Mesenchymal stem cell (in vitro differentiated cells and primary cell): Measurements from ENCODE around the gene TINAG.
A peak's percentile ranks its signal among the peaks of the same experiment; 100 is the strongest.

Experiments used
- DNase-seq: peaks from one replicate; pipeline ENCODE4 v3.0.0-alpha.2; 2013
- H2AFZ ChIP-seq: one replicate; pipeline ENCODE4 v1.6.1; 2013; ENCODE audit warnings: low read depth, mild to moderate bottlenecking, control low read depth, inconsistent platforms, low read length, moderate library complexity
- H2AK5ac ChIP-seq: 2 replicates; pipeline ENCODE4 v1.6.1; 2013; ENCODE audit warnings: low read length, moderate library complexity, mild to moderate bottlenecking, inconsistent platforms; ENCODE audit not compliant: severe bottlenecking
- H2BK120ac ChIP-seq: one replicate; pipeline ENCODE4 v1.6.1; 2013; ENCODE audit warnings: low read depth, mild to moderate bottlenecking, inconsistent platforms, low read length, moderate library complexity
- H2BK12ac ChIP-seq, 2 experiments: one replicate each; pipeline ENCODE4 v1.6.1; 2013; ENCODE audit warnings: inconsistent platforms in 2 of 2, low read length in 2 of 2, mild to moderate bottlenecking in 2 of 2, moderate library complexity in 2 of 2, control low read depth in 1 of 2
- H2BK15ac ChIP-seq: one replicate; pipeline ENCODE4 v1.6.1; 2013; ENCODE audit warnings: mild to moderate bottlenecking, low read depth, inconsistent platforms; ENCODE audit not compliant: poor library complexity, severe bottlenecking
- H2BK5ac ChIP-seq: 2 replicates; pipeline ENCODE4 v1.6.1; 2013; ENCODE audit warnings: low read depth, mild to moderate bottlenecking, low read length, control low read depth, inconsistent platforms; ENCODE audit not compliant: poor library complexity, severe bottlenecking
- H3K14ac ChIP-seq, 2 experiments: one replicate each; pipeline ENCODE4 v1.6.1; 2013; ENCODE audit warnings: inconsistent platforms in 2 of 2, low read length in 2 of 2, control low read depth in 1 of 2, mild to moderate bottlenecking in 1 of 2, moderate library complexity in 1 of 2
- H3K18ac ChIP-seq, 2 experiments: one replicate each; pipeline ENCODE4 v1.6.1; 2013; ENCODE audit warnings: inconsistent platforms in 2 of 2, low read length in 2 of 2, control low read depth in 1 of 2, low read depth in 1 of 2, mild to moderate bottlenecking in 1 of 2
- H3K23ac ChIP-seq, 2 experiments: one replicate each; pipeline ENCODE4 v1.6.1; 2013; ENCODE audit warnings: inconsistent platforms in 2 of 2, low read length in 2 of 2, mild to moderate bottlenecking in 2 of 2, moderate library complexity in 2 of 2, control low read depth in 1 of 2
- H3K27ac ChIP-seq: 2 replicates; pipeline ENCODE4 v1.5.1; 2013; ENCODE audit warnings: mild to moderate bottlenecking, moderate library complexity, low read length, control low read depth, inconsistent platforms; ENCODE audit not compliant: poor library complexity, severe bottlenecking
- H3K27me3 ChIP-seq, 2 experiments: 2 replicates each; pipeline versions ENCODE4 v1.6.1 to v1.7.0; 2013; ENCODE audit warnings: low read length in 2 of 2, mild to moderate bottlenecking in 2 of 2, moderate library complexity in 2 of 2, control low read depth in 1 of 2, inconsistent platforms in 1 of 2; ENCODE audit not compliant: control insufficient read depth in 1 of 2, insufficient read depth in 1 of 2
- H3K36me3 ChIP-seq, 2 experiments: 2 replicates each; pipeline versions ENCODE4 v1.6.1 to v1.7.0; 2013; ENCODE audit warnings: low read length in 2 of 2, control low read depth in 1 of 2, inconsistent platforms in 1 of 2, low read depth in 1 of 2, mild to moderate bottlenecking in 1 of 2; ENCODE audit not compliant: insufficient read depth in 2 of 2, control insufficient read depth in 1 of 2
- H3K4ac ChIP-seq, 2 experiments: one replicate each; pipeline ENCODE4 v1.6.1; 2013; ENCODE audit warnings: inconsistent platforms in 2 of 2, low read length in 2 of 2, mild to moderate bottlenecking in 2 of 2, moderate library complexity in 2 of 2, control low read depth in 1 of 2, low read depth in 1 of 2
- H3K4me1 ChIP-seq: 2 replicates; pipeline ENCODE4 v1.6.1; 2013; ENCODE audit warnings: low read depth, low read length, control low read depth; ENCODE audit not compliant: control insufficient read depth, insufficient read depth
- H3K4me2 ChIP-seq: 2 replicates; pipeline ENCODE4 v1.6.1; 2013; ENCODE audit warnings: low read length, mild to moderate bottlenecking, inconsistent platforms; ENCODE audit not compliant: poor library complexity, severe bottlenecking
- H3K4me3 ChIP-seq, 2 experiments: 2 replicates each; pipeline versions ENCODE4 v1.5.1 to v1.7.0; 2013; ENCODE audit warnings: low read length in 2 of 2, mild to moderate bottlenecking in 2 of 2, control low read depth in 1 of 2, low read depth in 1 of 2; ENCODE audit not compliant: insufficient read depth in 1 of 2
- H3K79me1 ChIP-seq: replicated peaks from 2 replicates; pipeline ENCODE4 v1.6.1; 2013; ENCODE audit warnings: mild to moderate bottlenecking, control low read depth, low read length, inconsistent platforms; ENCODE audit not compliant: poor library complexity, severe bottlenecking
- H3K9ac ChIP-seq: 2 replicates; pipeline ENCODE4 v1.7.0; 2013; ENCODE audit warnings: mild to moderate bottlenecking, low read length, moderate library complexity
- H3K9me3 ChIP-seq: 2 replicates; pipeline ENCODE4 v1.7.0; 2013; ENCODE audit warnings: mild to moderate bottlenecking, low read length; ENCODE audit not compliant: control insufficient read depth
- H4K8ac ChIP-seq: one replicate; pipeline ENCODE4 v1.6.1; 2013; ENCODE audit warnings: inconsistent platforms, mild to moderate bottlenecking, low read length, moderate library complexity
- H4K91ac ChIP-seq: one replicate; pipeline ENCODE4 v1.6.1; 2013; ENCODE audit warnings: mild to moderate bottlenecking, low read length, inconsistent platforms
- WGBS: methylation state at CpG from one replicate; pipeline ENCODE4 v1.1.7; 2013; ENCODE audit warnings: mixed read lengths; 5-methylcytosine and 5-hydroxymethylcytosine counted together

Gene TINAG

DNA sequence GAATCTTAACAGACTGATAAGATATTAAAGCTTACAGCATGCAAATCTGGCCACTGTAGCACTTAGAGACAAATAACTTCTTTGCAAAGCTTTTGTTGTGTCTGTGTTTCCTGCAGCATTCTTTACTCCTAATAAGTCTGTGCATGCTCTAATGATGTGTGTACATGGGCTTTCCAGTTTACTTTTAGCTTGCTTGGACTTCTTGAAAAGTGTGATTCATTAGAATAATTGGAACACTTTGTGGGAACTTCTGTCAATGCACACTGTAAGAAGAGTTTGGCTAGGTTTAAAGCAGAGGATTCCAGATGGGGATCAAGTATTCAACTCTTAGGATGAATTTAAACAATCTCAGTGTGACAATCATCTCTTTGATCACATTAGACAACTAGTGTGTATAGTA lies 22.1 kb upstream of the TINAG start:
- H2AFZ ChIP-seq = no peak overlapping the region
- no peaks in the 10 kb centered on the region for H3K79me1 ChIP-seq
- no peak overlapping the region for H3K4ac ChIP-seq
- no peak overlapping the region for H2BK5ac ChIP-seq
- no peak overlapping the region for H3K23ac ChIP-seq
- no peak overlapping the region for H3K27ac ChIP-seq
- no peak overlapping the region for H2BK12ac ChIP-seq
- H3K36me3 ChIP-seq = no peaks in the 10 kb centered on the region
- H3K9me3 ChIP-seq = no peaks in the 10 kb centered on the region
- peaks cover 8% of the 10 kb centered on the region for H3K4me1 ChIP-seq
- H3K14ac ChIP-seq = no peak overlapping the region
- no peaks in the 10 kb centered on the region for H3K27me3 ChIP-seq
- no peak overlapping the region for H2BK120ac ChIP-seq
- no peak overlapping the region for H2BK15ac ChIP-seq
- H3K4me2 ChIP-seq = no peak overlapping the region
- peak; percentile 43 for DNase-seq
- peak overlapping the region in 1 of 2 experiments; percentile 1 for H3K4me3 ChIP-seq
- no peak overlapping the region for H3K18ac ChIP-seq
- no peak overlapping the region for H2AK5ac ChIP-seq
- H4K91ac ChIP-seq = no peak overlapping the region
- no peak overlapping the region for H4K8ac ChIP-seq
- no peak overlapping the region for H3K9ac ChIP-seq

DNA sequence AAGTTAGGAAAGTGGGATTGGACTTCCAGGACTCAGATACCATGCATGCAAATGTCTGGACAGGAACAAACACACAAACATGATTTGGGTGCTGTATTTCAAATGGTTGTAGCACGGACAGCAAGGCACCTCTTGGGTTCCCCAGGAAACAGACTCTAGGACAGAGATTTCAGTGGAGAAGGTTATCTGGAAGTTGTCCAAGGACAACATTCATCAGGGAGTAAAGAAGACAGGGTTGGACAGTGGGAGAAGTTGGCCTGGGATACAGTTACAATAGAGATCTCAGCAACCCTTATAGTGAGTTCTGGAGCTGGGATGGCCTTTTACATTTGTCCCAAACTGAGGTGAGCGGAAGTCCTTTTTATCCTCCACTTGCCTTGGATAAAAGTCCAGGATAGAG lies 19.8 kb upstream of the TINAG start:
- no peak for DNase-seq
- Histone ChIP-seq H2BK120ac (no peak overlapping the region), H3K36me3 (no peaks in the 10 kb centered on the region), H3K79me1 (no peaks in the 10 kb centered on the region), H3K9me3 (no peaks in the 10 kb centered on the region), H3K4me1 (peaks cover 6% of the 10 kb centered on the region), H4K91ac (no peak overlapping the region), H2BK5ac (no peak overlapping the region), H3K4me3 (no peak overlapping the region), H2BK15ac (no peak overlapping the region), H2BK12ac (peak overlapping the region in 1 of 2 experiments; percentile 54), H3K27me3 (no peaks in the 10 kb centered on the region), H3K27ac (no peak overlapping the region), H3K23ac (no peak overlapping the region), H4K8ac (no peak overlapping the region), H3K4me2 (no peak overlapping the region), H3K4ac (no peak overlapping the region), H3K14ac (no peak overlapping the region), H3K9ac (no peak overlapping the region), H2AK5ac (peak overlapping the region; percentile 93), H3K18ac (peak overlapping the region in 1 of 2 experiments; percentile 54), H2AFZ (no peak overlapping the region)
- WGBS = 94% methylated on average over 2 of the region's 2 CpGs

DNA sequence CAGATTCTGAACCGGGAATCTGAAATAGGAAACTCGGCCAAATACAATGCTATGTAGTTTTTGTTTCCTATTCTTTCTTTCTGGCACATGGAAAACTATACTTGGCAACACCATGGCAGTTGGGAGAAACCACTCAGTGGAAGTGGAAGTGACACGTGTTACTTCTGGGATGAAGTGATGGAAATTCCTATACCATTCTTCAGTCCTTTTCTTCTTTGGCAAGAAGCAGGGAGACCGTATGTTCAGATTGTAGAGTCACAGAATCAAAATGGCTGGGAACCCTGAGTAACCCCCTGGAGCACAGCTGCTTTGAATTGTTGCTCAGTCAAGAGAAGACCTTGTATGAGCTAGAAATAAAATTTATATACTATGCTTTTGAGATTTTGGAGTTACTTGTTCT lies 18.8 kb upstream of the TINAG start:
- peak overlapping the region; percentile 76 for H2AK5ac ChIP-seq
- H3K36me3 ChIP-seq = no peaks in the 10 kb centered on the region
- H3K4me1 ChIP-seq = peaks cover 3% of the 10 kb centered on the region
- H3K79me1 ChIP-seq = no peaks in the 10 kb centered on the region
- no peak overlapping the region for H2BK15ac ChIP-seq
- H3K23ac ChIP-seq = no peak overlapping the region
- no peak overlapping the region for H3K9ac ChIP-seq
- WGBS = 98% methylated on average over 4 of the region's 4 CpGs
- H3K4ac ChIP-seq = no peak overlapping the region
- H3K18ac ChIP-seq = no peak overlapping the region
- no peak overlapping the region for H2BK120ac ChIP-seq
- no peak overlapping the region for H3K27ac ChIP-seq
- H2BK12ac ChIP-seq = no peak overlapping the region
- H3K14ac ChIP-seq = no peak overlapping the region
- no peaks in the 10 kb centered on the region for H3K9me3 ChIP-seq
- H4K91ac ChIP-seq = no peak overlapping the region
- DNase-seq = no peak
- no peak overlapping the region for H2BK5ac ChIP-seq
- H3K4me3 ChIP-seq = no peak overlapping the region
- H3K4me2 ChIP-seq = no peak overlapping the region
- H4K8ac ChIP-seq = no peak overlapping the region
- H2AFZ ChIP-seq = no peak overlapping the region
- no peaks in the 10 kb centered on the region for H3K27me3 ChIP-seq

DNA sequence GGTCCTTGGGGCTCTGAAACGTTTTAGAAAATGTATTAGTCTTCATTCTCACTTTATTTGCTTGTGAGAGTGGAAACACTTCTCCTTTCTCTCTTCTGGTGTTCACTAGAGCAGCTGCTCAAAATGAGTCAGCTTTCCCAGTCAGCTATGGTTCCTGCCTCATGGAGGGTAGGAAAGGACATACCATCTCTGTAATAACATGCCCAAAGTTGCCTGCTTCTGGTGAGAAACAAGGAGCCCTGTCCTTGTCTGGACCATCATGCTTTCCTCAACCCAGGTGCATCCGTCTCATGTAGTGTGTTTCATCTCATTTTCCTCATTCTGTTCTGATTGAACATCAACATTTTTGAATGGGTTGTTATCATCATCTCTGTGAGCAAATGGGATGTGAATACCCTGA lies 17.1 kb upstream of the TINAG start:
- H3K18ac ChIP-seq = no peak overlapping the region
- no peak overlapping the region for H2BK120ac ChIP-seq
- peak overlapping the region; percentile 83 for H3K27ac ChIP-seq
- no peak overlapping the region for H4K8ac ChIP-seq
- H3K79me1 ChIP-seq = no peaks in the 10 kb centered on the region
- DNase-seq = peak; percentile 77
- peaks cover 3% of the 10 kb centered on the region for H3K4me1 ChIP-seq
- H2BK15ac ChIP-seq = no peak overlapping the region
- no peak overlapping the region for H3K4me2 ChIP-seq
- no peak overlapping the region for H3K4me3 ChIP-seq
- no peak overlapping the region for H3K14ac ChIP-seq
- no peak overlapping the region for H3K4ac ChIP-seq
- H4K91ac ChIP-seq = no peak overlapping the region
- H3K23ac ChIP-seq = no peak overlapping the region
- WGBS = no CpG with 5 or more reads among the region's 2 CpGs
- no peaks in the 10 kb centered on the region for H3K27me3 ChIP-seq
- no peaks in the 10 kb centered on the region for H3K9me3 ChIP-seq
- peak overlapping the region; percentile 72 for H3K9ac ChIP-seq
- no peak overlapping the region for H2BK5ac ChIP-seq
- peak overlapping the region in 1 of 2 experiments; percentile 4 for H2BK12ac ChIP-seq
- H2AK5ac ChIP-seq = no peak overlapping the region
- peaks cover 0 to 4% of the 10 kb centered on the region in 2 experiments for H3K36me3 ChIP-seq
- no peak overlapping the region for H2AFZ ChIP-seq
